Omental fat pad (tissue), 4 donors: ENCODE results near the gene WDR44. TPM values are rescaled to one million over a fixed set of nuclear protein-coding genes. Genes with fewer than 3 reads are reported as not detected.

Source experiments
- ATAC-seq: fragments of 150-250 bp; one replicate; pipeline ENCODE4 v1.9.1; 2016; ENCODE audit warnings: mild to moderate bottlenecking, moderate library complexity; ENCODE audit not compliant: low FRiP score
- DNase-seq: peaks from one replicate; pipeline ENCODE4 v3.0.0-alpha.2; 2019; ENCODE audit warnings: low spot score
- total RNA-seq, 4 donors: library from RNA; depleted of rRNA; stranded (reverse); fragments of >200 nt; gene quantifications; one replicate each; pipeline ENCODE4 v1.1.0, GENCODE V29; 2016
- TF ChIP-seq, protein P1 (sequence below), 3 donors: fragments of 450-650 bp; IDR thresholded peaks; one replicate each; pipeline ENCODE4 v1.5.1; 2016 to 2017; ENCODE audit warnings: antibody characterized with exemption in 3 of 3, mild to moderate bottlenecking in 3 of 3, moderate library complexity in 2 of 3

The WDR44 gene
- total RNA-seq, 4 donors from 2014 or later: 16.3 to 21.2 (median 19.7) TPM

DNA sequence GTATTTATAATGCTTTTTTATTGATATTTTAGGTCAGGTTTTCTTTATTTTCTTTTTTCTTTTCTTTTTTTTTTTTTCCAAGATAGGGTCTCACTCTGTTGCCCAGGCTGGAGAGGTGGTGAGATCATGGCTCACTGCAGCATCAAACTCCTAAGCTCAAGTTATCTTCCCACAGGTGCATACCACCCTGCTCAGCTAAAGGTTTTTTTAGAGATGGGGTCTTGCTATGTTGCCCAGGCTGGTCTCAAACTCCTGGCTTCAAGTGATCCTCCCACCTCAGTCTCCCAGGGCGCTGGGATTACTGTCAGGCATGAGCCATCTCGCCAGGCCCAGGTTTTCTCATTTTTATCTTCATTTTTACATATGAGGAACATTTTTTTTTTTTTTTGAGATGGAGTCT, 3.3 kb downstream of the WDR44 start:
- ATAC-seq (no peak), DNase-seq (no peak)
- TF ChIP-seq, protein P1, sequence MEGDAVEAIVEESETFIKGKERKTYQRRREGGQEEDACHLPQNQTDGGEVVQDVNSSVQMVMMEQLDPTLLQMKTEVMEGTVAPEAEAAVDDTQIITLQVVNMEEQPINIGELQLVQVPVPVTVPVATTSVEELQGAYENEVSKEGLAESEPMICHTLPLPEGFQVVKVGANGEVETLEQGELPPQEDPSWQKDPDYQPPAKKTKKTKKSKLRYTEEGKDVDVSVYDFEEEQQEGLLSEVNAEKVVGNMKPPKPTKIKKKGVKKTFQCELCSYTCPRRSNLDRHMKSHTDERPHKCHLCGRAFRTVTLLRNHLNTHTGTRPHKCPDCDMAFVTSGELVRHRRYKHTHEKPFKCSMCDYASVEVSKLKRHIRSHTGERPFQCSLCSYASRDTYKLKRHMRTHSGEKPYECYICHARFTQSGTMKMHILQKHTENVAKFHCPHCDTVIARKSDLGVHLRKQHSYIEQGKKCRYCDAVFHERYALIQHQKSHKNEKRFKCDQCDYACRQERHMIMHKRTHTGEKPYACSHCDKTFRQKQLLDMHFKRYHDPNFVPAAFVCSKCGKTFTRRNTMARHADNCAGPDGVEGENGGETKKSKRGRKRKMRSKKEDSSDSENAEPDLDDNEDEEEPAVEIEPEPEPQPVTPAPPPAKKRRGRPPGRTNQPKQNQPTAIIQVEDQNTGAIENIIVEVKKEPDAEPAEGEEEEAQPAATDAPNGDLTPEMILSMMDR (IDR thresholded peaks at IDR 0.05): no peak

DNA sequence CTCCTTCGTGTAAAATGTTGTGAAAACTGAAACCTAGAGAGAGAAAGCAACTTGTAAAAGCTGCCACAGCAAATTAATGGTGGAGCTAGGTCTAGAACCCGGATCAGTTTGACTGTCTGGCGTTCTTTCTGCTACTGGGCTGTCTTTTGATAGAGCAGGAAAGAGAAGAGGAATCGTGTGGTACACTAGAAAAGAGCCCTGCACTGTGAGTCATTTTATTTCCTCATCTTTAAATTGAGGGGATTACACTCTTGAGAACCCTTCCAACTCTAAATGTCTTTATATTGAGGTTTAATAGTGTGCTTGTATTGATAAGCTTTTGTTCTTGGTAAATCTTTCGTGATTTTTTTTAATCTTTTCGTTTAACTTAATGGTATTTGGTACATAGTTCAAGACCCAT, 4.3 kb downstream of the WDR44 start:
- ATAC-seq: no peak
- TF ChIP-seq, protein P1 (IDR thresholded peaks at IDR 0.05): no peak
- DNase-seq: no peak

DNA sequence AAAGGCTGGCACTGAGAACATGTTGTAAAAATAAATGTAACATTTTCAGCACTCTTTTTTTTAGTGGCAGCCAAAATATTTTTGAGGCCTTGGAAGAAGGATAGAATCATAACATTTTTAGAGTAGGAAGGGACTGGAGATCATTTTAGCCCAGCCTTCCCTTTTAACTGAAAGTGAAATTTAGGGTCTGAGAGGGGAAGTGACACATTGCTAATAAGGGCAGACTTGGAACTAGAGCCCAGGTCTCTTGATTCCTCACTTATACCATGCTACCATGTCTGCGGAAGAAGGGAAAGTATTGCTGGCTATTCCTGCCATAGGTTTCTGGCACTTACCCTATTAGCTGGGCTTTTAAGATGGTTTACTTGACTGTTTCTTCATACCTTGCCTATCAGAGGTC, 4.8 kb downstream of the WDR44 start:
- TF ChIP-seq, protein P1 (IDR thresholded peaks at IDR 0.05): no peak
- no peak for ATAC-seq
- no peak for DNase-seq

DNA sequence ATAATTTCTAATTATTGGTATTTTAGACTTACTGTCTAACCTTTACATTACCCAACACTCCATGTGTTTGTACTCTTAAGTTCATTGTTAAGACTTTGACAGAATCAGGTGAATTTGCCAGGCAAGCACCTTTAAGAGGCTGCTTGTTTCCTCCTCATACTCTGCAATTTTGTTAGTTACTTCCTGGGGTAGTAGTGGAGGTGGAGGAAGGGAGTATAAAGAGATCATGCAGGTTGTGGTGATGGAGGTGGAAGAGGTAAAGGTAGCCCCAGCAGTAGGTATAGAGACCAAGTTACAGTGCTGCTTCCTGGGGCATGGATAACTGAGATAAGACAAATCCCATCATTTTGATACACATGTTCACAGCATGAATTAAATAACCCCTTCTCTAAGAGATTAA, 6.7 kb downstream of the WDR44 start:
- ATAC-seq (no peak), DNase-seq (no peak)
- TF ChIP-seq, protein P1 (IDR thresholded peaks at IDR 0.05): no peak

DNA sequence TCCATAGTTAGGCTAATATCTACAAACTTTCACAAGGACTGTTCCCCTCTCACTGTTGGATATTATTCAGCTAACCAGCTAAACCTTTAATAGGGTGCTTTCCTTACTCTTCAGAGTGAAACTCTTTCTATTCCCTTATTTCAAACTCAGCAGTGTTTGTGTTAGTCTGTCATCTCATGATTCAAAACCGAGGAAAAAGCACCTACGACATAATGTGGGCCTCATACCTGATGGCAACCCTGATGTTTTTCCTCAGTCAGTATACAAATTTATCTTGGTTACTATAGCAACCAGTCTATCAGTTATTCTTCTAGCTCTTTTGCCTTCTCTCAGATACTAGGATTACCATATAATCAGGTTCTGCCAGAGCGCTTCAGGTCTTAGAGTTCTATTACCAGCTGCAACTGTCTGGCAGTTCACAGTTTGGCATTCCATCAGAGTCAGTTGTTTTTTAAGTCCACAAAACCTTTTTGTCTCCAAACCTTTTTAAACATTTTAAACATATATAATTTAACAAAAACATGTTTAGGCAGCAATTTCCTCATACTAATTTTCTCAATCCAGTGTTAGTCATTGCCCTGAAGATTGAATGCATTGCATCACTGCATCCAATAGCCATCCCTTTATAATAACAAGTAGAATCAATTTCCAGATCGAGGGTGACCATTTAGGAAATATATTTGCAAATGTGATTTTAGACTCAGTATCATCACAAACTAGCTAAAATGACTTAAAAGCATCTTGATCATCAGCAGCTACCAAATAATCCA, 7.4 kb downstream of the WDR44 start:
- ATAC-seq (no peak), DNase-seq (no peak)
- TF ChIP-seq, protein P1 (IDR thresholded peaks at IDR 0.05): no peak

DNA sequence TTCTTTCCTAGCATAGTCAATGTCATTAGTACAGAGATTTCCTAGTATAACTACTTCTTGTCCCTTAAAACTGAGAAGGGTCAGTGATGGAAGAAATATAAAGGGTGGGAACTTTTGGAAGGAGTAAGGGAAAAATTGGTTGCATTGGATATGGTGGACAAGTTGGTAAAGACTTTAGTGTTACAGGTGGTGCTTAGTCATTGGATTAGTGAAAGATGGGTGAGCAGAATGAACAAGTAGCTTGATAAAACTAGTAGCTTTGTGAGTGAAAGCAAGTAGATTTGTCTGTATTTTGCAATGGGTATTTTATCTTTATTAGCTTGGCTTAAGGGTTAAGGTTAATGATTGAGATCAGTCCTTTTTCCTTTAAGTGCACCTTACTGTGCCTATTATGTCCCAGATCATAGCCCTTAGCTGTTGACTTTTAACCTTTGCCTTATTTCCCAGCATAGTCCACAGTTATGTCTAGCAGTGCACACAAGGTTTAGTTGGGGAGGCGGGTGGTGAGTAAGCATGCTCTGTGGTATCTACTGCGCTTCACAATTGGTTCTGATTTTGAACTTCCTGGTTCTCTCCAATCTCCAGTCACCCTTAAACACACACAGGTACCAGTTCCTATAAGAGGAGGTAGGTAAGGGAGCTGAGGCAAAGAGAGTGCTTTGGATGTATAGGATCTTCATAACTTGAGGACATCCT, 9.5 kb downstream of the WDR44 start:
- TF ChIP-seq, protein P1 (IDR thresholded peaks at IDR 0.05): no peak
- no peak for DNase-seq
- ATAC-seq: no peak
